Measurements from ENCODE around the gene SEMA6B.

The SEMA6B gene

GRCh38 chr19:4559569-4559968 lies at the start of gene SEMA6B:
Gene SEMA6B (minus strand): TSS chr19:4559684. CDS start chr19:4558457, 1,227 bp downstream.
- no peak for DNase-seq (ENCODE audit: extremely low read depth, low read depth)
- no peak for TF ChIP-seq CTCF (IDR thresholded peaks at IDR 0.05; ENCODE audit: low read depth, low read length)

GRCh38 chr19:4606921-4607678 lies 47.6 kb upstream of the SEMA6B start:
- no peak for TF ChIP-seq CTCF (IDR thresholded peaks at IDR 0.05; ENCODE audit: low read depth, low read length)

GRCh38 chr19:4606181-4606580 lies 46.7 kb upstream of the SEMA6B start:
- no peak for TF ChIP-seq CTCF (IDR thresholded peaks at IDR 0.05; ENCODE audit: low read depth, low read length)
- no peak for DNase-seq (ENCODE audit: extremely low read depth, low read depth)

More at GRCh38 chr19:4606921-4607678, 47.6 kb upstream of the SEMA6B start:
- no peak for DNase-seq (ENCODE audit: extremely low read depth, low read depth)

- DNase-seq (ENCODE audit: extremely low read depth, low read depth), result no peak
- no peak for TF ChIP-seq CTCF (IDR thresholded peaks at IDR 0.05; ENCODE audit: low read depth, low read length)
These were observed 45.4 kb upstream of the SEMA6B start for GRCh38 chr19:4604912-4605311.

- no peak for DNase-seq (ENCODE audit: extremely low read depth, low read depth)
- no peak for TF ChIP-seq CTCF (IDR thresholded peaks at IDR 0.05; ENCODE audit: low read depth, low read length)
These were observed 43.4 kb upstream of the SEMA6B start for GRCh38 chr19:4602915-4603314.

GRCh38 chr19:4602173-4602788 lies 42.8 kb upstream of the SEMA6B start:
- DNase-seq (ENCODE audit: extremely low read depth, low read depth), result no peak
- no peak for TF ChIP-seq CTCF (IDR thresholded peaks at IDR 0.05; ENCODE audit: low read depth, low read length)

GRCh38 chr19:4600893-4601292 lies 41.4 kb upstream of the SEMA6B start:
- DNase-seq (ENCODE audit: extremely low read depth, low read depth), result no peak
- no peak for TF ChIP-seq CTCF (IDR thresholded peaks at IDR 0.05; ENCODE audit: low read depth, low read length)

All from AG09319 (cell line).